Glomerular visceral epithelial cell (primary cell): ENCODE data around the gene ADAMTS17.

Experiments used
- DNase-seq: peaks from one replicate; pipeline ENCODE4 v3.0.0-alpha.2; 2016; ENCODE audit errors: extremely low spot score

Gene ADAMTS17

GRCh38 chr15:100134586-100134985 lies 207.2 kb downstream of the ADAMTS17 start:
- no peak for DNase-seq

DNA sequence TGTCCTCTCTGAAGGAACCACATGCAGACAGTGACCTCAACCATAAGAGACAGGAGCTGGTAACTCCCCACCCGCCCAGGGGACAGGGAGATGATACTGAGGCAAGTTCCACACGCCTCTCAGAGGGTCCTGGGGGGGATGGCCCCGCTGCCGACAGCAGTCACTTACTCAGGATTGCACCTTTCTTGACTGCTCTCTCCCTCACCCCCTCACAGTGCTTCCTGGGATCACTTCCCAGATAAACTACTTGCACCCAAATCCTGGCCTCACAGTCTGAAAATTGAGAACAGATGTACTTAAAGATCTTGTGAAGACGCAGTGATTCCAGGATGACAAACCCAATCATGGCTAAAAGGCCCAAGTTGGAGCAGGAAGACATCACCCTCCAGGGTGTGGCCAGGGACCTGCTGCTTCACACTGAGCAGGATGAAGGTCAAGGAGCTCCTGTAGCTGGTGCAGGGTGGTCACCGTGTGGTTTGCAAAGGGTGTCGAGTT lies 207.6 kb downstream of the ADAMTS17 start:
- DNase-seq, result no peak

- no peak for DNase-seq
Measured at GRCh38 chr15:100133001-100133400, 208.8 kb downstream of the ADAMTS17 start.

GRCh38 chr15:100132309-100132708 lies 209.5 kb downstream of the ADAMTS17 start:
- DNase-seq, result no peak

- DNase-seq, result no peak
Measured at GRCh38 chr15:100131321-100132224, 210.2 kb downstream of the ADAMTS17 start.

DNA sequence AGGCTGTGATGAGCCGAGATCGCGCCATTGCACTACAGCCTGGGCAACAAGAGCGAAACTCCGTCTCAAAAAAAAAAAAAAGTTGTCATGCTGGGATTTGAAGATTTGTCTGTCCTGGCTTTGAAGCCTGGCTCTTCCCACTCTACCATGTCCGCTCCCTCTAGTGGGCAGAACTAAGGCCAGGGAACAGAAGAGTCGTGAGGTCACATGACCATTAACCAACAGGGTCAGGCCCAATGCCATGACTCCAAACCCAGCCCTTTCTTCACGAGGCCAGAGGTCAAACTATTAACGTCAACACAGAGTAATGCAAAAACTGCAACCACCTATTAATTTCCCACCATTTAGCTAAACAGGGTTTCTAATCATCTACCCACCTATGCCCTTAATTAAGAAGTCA lies 212.1 kb downstream of the ADAMTS17 start:
- no peak for DNase-seq

DNA sequence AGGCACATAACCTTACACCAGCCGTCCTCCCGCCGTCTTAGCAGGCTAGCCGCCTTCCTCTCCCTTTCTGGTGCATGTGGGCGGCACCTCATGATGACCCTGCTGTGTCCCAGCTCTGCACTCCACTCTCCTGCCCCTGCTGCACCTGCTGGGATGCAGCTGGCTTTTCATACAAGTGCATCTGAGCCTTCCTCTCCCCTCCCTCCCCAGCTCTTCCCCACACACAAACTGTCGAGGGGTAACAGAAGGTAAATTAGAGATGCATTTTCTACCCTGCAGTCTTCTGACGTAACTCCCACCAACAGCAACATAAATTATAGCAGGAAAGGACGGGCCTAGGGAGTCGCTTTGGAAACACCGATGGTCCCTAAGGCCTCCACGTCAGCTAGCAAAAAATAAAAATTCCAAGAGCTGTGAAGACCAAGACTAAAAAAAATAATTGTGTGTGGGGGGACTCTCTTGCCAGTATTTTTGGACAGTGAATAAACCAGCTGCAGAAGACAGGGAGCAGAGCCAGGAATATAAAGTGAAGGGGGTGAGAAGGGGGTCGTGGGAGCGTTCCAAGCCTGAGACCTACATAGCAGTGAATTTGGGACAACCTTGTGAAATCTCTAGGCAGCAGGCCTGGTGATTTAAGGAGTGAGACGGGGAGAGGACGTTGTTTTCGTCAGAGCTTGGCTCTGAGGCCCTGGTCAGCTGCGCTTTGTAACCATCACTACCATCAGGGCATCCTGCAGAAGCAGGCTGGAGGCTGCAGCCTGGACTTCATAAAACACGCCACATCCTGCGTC lies 216.2 kb downstream of the ADAMTS17 start:
- DNase-seq, result no peak

- DNase-seq, result no peak
Measured at GRCh38 chr15:100124936-100125335, 216.8 kb downstream of the ADAMTS17 start.

- DNase-seq, result no peak
Measured at GRCh38 chr15:100124361-100124760, 217.4 kb downstream of the ADAMTS17 start.

GRCh38 chr15:100123611-100124010 lies 218.2 kb downstream of the ADAMTS17 start:
- no peak for DNase-seq

DNA sequence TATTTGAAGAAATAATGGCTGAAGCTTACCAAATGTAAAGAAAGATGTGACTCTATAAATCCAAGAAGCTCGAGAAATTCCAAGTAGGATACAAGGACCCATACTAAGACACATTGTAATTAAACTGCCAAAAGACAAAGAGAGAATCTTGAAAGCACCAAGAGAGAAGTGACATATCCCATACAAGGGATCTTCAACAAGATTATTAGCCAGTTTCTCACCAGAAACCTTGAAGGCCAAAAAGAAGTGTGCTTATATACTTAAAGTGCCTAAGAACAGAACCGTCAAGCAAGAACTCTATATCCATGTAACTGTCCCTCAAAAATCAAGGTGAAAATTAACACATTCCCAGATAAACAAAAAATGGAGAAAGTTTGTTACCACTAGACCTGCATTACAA lies 220.5 kb downstream of the ADAMTS17 start:
- DNase-seq, result no peak

- DNase-seq, result no peak
Measured at GRCh38 chr15:100120111-100120510, 221.7 kb downstream of the ADAMTS17 start.

- no peak for DNase-seq
Measured at GRCh38 chr15:100118546-100118945, 223.2 kb downstream of the ADAMTS17 start.

GRCh38 chr15:100116416-100117190 lies 225.2 kb downstream of the ADAMTS17 start:
- no peak for DNase-seq

DNA sequence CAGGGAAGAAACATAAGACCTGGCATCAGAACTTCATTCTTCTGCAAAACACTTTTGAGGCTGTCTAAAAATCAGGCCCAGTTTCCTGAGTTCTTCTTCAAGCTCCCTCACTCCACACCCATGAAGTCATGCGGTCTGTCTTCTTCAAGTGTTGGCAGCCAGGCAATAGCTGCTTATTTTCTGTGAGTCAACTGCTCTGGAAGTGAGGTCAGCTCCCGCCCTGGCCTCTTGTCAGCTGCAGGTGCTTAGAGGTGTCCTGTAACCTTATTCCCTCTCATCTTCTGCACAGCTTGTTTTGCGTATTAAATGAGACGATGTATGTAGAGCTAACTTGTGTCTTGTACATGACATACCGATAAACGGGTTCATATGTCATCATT lies 226.1 kb downstream of the ADAMTS17 start:
- DNase-seq, result no peak

DNA sequence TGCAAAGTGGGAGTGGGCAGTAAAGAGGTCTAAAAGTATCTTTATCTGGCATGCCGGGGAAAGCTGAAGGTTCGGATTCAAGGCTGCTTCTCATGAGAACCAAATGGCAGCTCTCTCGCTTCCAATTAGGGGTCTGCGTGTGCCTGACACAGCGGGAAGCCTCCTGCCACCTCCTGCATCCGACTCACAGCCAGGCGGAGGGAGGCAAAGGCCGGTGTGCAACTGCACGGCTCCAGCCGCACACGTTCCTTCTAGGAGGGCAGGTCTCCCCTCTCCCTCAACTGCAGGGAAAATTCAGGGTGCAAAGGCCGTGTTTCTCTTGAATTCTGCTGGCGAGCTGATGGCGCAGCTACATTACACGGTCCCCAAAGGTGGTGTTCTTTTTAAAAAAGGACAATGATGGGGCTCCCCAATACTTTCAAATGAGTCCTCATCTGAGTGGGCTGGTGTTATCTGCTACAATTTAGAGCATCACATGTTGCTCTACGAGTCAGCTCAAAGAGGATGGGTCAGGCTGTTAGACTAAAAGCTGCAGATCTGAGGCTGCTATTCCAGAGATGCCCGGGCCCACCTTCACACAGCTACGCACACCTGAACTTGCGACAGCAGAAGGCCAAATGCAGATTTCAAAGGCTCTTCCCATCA lies 226.6 kb downstream of the ADAMTS17 start:
- DNase-seq, result no peak

DNA sequence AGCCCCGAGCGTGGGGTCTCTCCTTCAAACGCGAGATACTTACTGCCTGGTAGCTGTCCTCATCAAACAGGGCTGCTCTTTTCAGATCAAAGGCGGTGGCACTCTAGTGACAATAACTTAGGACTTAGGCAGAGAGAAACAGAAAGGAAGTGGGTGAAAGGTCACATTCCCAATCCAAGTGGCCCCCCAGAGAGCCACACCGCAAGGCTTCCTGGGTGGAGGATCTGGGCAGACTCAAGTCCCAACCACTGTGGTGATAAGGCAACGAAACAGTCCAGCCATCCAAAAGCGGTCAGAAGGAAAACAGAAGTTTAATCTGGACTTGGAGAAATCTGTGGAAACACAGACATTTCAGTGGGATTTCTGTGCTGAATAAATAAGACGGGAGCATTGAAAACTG lies 227.2 kb downstream of the ADAMTS17 start:
- DNase-seq, result no peak

DNA sequence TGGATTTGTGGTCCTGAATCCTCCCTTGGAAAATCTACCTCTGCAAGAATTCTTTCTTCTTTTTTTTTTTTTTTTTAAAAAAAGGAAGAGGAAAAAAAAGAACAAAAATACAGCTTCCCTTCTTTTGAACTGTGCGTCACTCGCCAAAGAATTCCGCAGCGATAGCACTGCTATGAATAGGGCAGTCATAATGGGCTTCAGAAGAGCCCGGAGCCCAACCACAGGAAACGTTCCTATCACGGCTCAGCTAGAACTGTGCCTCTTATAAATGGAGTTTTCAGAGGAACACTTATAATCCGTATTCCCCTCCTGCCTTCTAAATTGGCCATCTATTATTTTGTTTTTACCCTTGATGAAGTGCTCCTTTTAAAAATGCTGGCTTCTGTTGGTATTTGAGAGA lies 227.7 kb downstream of the ADAMTS17 start:
- DNase-seq, result no peak

- no peak for DNase-seq
Measured at GRCh38 chr15:100113351-100114080, 228.3 kb downstream of the ADAMTS17 start.

- no peak for DNase-seq
Measured at GRCh38 chr15:100112636-100113305, 229.0 kb downstream of the ADAMTS17 start.
